Prostate gland (tissue), 2 donors: ENCODE data around the gene KATNB1. TPM values are rescaled to one million over a fixed set of nuclear protein-coding genes. Genes with fewer than 3 reads are reported as not detected.

Experiments
- DNase-seq: peaks from one replicate; pipeline ENCODE4 v3.0.0-alpha.2; 2019; ENCODE audit warnings: low spot score
- H3K27ac ChIP-seq, 2 donors: fragments of 200-600 bp; sonication (generic); 2 replicates each; pipeline ENCODE4 v1.5.1; 2017 to 2019
- H3K27me3 ChIP-seq: fragments of 200-600 bp; sonication (generic); replicated peaks from 2 replicates; pipeline ENCODE4 v1.5.1; 2019; ENCODE audit not compliant: insufficient read depth
- H3K36me3 ChIP-seq, 2 donors: fragments of 200-600 bp; sonication (generic); 1 replicate in 1 of 2; 2 replicates in 1 of 2; pipeline versions ENCODE4 v1.5.1 to v1.8.1; 2017 to 2019
- H3K4me1 ChIP-seq: fragments of 200-600 bp; sonication (generic); replicated peaks from 2 replicates; pipeline ENCODE4 v1.5.1; 2019
- H3K4me3 ChIP-seq, 2 donors: fragments of 200-600 bp; sonication (generic); 2 replicates each; pipeline ENCODE4 v1.5.1; 2017 to 2019
- H3K9me3 ChIP-seq: fragments of 200-600 bp; sonication (generic); 2 replicates; pipeline ENCODE4 v1.5.1; 2017
- CTCF ChIP-seq, 4 experiments: fragments of 200-600 bp in 2 of 4; fragments of 450-650 bp in 2 of 4; sonication (generic) in 2 of 4; IDR thresholded peaks; 1 replicate in 3 of 4; 2 replicates in 1 of 4; pipeline ENCODE4 v1.5.1; 2016 to 2019; ENCODE audit warnings: antibody characterized with exemption in 4 of 4, mild to moderate bottlenecking in 2 of 4, moderate library complexity in 2 of 4
- POLR2A ChIP-seq: fragments of 450-650 bp; IDR thresholded peaks from one replicate; pipeline ENCODE4 v1.6.1; 2016; ENCODE audit warnings: antibody characterized with exemption, mild to moderate bottlenecking
- POLR2AphosphoS5 ChIP-seq: sonication (generic); formaldehyde crosslinking; IDR thresholded peaks from one replicate; pipeline ENCODE4 v1.6.1; 2017; ENCODE audit warnings: antibody characterized with exemption
- WGBS: methylation state at CpG from one replicate; pipeline ENCODE4 v1.1.5; 2018; 5-methylcytosine and 5-hydroxymethylcytosine counted together
- intact Hi-C: fragments of 100-400 bp; cut with DNase I; formaldehyde crosslinking; loops from one replicate; pipeline ENCODE4 v1.14.2; 2022
- total RNA-seq, 2 donors: library from RNA; depleted of rRNA; stranded (reverse); fragments of >200 nt; gene quantifications; one replicate each; pipeline ENCODE4 v1.1.0, GENCODE V29; 2016

The KATNB1 gene
- total RNA-seq, 2 donors from 2014 or later = 22.7 to 30.2 TPM

DNA sequence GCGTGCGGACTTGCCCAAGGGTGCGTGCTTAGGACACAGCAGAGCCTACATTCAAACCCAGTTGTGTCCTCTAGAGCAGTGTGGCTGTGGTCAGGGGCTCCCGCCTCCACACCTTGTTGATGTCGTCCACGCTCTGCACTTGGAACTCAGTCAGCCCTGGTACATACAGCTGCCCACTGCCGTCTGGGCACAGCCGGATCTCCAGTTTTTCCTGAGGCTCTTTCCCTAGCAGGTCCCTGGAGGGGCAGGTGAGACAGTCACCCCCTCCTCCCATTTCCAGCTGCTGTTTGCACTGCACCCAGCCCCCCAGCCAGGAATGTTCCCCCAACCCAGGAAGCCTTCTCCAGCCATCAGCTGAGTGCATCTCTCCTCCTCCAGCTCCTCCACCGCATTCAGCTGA lies 25.7 kb downstream of the KATNB1 start:
- intact Hi-C loops = no loop called here
- TF ChIP-seq POLR2AphosphoS5 = no peak
- no peak for TF ChIP-seq CTCF (IDR thresholded peaks at IDR 0.05)
- TF ChIP-seq POLR2A = no peak
- Histone ChIP-seq H3K9me3 (no peaks in the 10 kb centered on the region), H3K27me3 (no peaks in the 10 kb centered on the region), H3K36me3 (no peaks in the 10 kb centered on the region), H3K27ac (no peak overlapping the region), H3K4me3 (no peak overlapping the region), H3K4me1 (no peaks in the 10 kb centered on the region)
- no peak for DNase-seq
- WGBS = 72% methylated on average over 9 of the region's 9 CpGs

DNA sequence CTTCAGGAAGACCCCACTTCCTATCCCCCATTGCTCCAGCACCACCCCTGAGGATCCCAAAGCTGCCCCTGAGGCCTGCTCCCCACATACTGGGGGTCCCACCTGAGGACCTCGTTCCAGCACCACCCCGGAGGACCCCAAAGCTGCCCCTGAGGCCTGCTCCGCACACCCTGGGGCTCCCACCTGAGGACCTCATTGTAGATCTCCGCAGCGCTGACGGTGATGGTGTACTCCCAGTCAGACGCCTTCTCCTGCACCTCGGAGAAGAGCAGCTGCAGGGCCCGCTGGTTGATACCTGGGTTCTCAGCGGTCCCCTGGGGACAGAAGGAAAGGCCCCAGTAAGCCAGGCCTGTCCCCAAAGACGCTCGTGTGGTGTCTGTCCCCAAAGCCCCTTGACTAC lies 26.4 kb downstream of the KATNB1 start:
- WGBS = 91% methylated on average over 12 of the region's 12 CpGs
- Histone ChIP-seq H3K27ac (no peak overlapping the region), H3K4me3 (no peak overlapping the region), H3K27me3 (no peaks in the 10 kb centered on the region), H3K36me3 (no peaks in the 10 kb centered on the region), H3K4me1 (no peaks in the 10 kb centered on the region), H3K9me3 (no peaks in the 10 kb centered on the region)
- TF ChIP-seq CTCF (IDR thresholded peaks at IDR 0.05) (no peak), POLR2AphosphoS5 (no peak), POLR2A (no peak)
- intact Hi-C loops = no loop called here
- DNase-seq = no peak

- Histone ChIP-seq H3K4me1 (no peaks in the 10 kb centered on the region), H3K27me3 (no peaks in the 10 kb centered on the region), H3K36me3 (no peaks in the 10 kb centered on the region), H3K4me3 (no peak overlapping the region), H3K9me3 (no peaks in the 10 kb centered on the region), H3K27ac (no peak overlapping the region)
- intact Hi-C loops = no loop called here
- TF ChIP-seq POLR2AphosphoS5 (no peak), CTCF (IDR thresholded peaks at IDR 0.05) (no peak), POLR2A (no peak)
- 78% methylated on average over 15 of the region's 15 CpGs for WGBS
- DNase-seq = no peak
Measured at GRCh38 chr16:57762365-57763040, 26.9 kb downstream of the KATNB1 start.

GRCh38 chr16:57763285-57764005 lies 27.9 kb downstream of the KATNB1 start:
- Histone ChIP-seq H3K9me3 (no peaks in the 10 kb centered on the region), H3K4me1 (no peaks in the 10 kb centered on the region), H3K27ac (no peak overlapping the region), H3K4me3 (no peak overlapping the region), H3K36me3 (no peaks in the 10 kb centered on the region), H3K27me3 (no peaks in the 10 kb centered on the region)
- intact Hi-C loops = no loop called here
- DNase-seq = no peak
- no peak for TF ChIP-seq POLR2A
- 88% methylated on average over 12 of the region's 14 CpGs for WGBS

GRCh38 chr16:57764006-57764340 lies 28.4 kb downstream of the KATNB1 start:
- Histone ChIP-seq H3K27ac (no peak overlapping the region), H3K4me1 (no peaks in the 10 kb centered on the region), H3K4me3 (no peak overlapping the region), H3K36me3 (no peaks in the 10 kb centered on the region), H3K27me3 (no peaks in the 10 kb centered on the region), H3K9me3 (no peaks in the 10 kb centered on the region)
- DNase-seq = no peak
- TF ChIP-seq POLR2AphosphoS5 (no peak), POLR2A (no peak), CTCF (IDR thresholded peaks at IDR 0.05) (no peak)
- intact Hi-C loops = no loop called here
- WGBS = 89% methylated on average over 9 of the region's 9 CpGs
